ENCODE data around the gene SUGCT. TPM values are rescaled to one million over a fixed set of nuclear protein-coding genes. Genes with fewer than 3 reads are reported as not detected.

Gene SUGCT
- total and polyA plus RNA-seq, 9 of the 15 experiments (the other 6 are each of a cell fraction or from before 2014, with no cell fraction given): 0.58 to 2.5 (median 1.4) TPM

DNA sequence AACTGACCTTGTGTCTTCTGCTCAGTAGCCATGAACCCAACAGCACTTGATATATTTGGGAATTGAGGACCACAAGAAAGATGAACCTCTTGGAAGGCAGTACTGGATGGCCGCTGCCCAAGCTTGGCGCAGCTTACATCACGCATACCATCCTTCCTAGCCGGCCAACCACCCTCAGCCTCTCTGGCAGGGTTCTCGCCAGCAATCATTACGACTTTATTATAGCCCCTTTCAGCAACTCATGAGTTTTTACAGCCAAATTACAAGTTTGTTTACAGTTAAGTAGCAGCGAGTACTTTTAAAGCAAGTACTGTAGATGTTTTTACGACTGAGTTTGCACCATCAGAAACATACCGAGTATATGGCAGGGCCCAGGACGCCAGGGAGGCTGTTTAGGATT is 769.1 kb downstream of the SUGCT start:
- Histone ChIP-seq H3K4me3 (no peak overlapping the region), H3K79me2 (ENCODE audit: control insufficient read depth, insufficient read depth, low read length) (no peaks in the 10 kb centered on the region), H3K9me1 (ENCODE audit: control insufficient read depth, insufficient read depth, low read length) (no peaks in the 10 kb centered on the region), H3K4me2 (ENCODE audit: insufficient read depth, low read length) (no peak overlapping the region), H3K27me3 (ENCODE audit: control insufficient read depth in 2 of 2, insufficient read depth in 2 of 2, low read length in 2 of 2) (no peaks in the 10 kb centered on the region), H3K36me3 (ENCODE audit: control insufficient read depth, insufficient read depth, low read length) (no peaks in the 10 kb centered on the region), H3K27ac (ENCODE audit: extremely low read depth, low read depth, low read length) (no peak overlapping the region), H3K9me3 (replicated peaks; ENCODE audit: control insufficient read depth, insufficient read depth, low read depth, low read length) (no peaks in the 10 kb centered on the region), H4K20me1 (replicated peaks; ENCODE audit: control insufficient read depth, insufficient read depth, low read length) (no peaks in the 10 kb centered on the region), H3K4me1 (replicated peaks in 1 of 2; ENCODE audit: control insufficient read depth in 2 of 2, insufficient read depth in 2 of 2, low read length in 2 of 2) (no peaks in the 10 kb centered on the region), H3K9ac (ENCODE audit: insufficient read depth in 1 of 2, low read depth in 2 of 2, low read length in 2 of 2) (no peak overlapping the region), H2AFZ (ENCODE audit: low read depth, low read length) (no peak overlapping the region)
- intact Hi-C loops (cut with micrococcal nuclease): no loop called here
- BruUV-seq (replicated peaks): no TSS peak
- CTCF ChIA-PET (ENCODE audit: low intra/inter-chr PET ratio): no interaction called here
- in situ Hi-C loops (cut with MboI): no loop called here
- POLR2A ChIA-PET: no interaction called here
- TF ChIP-seq ZNF184 (CRISPR knock-in tag; IDR thresholded peaks at IDR 0.05) (no peak), LEF1 (IDR thresholded peaks at IDR 0.05) (no peak), RHOXF2B (CRISPR knock-in tag; conservative IDR thresholded peaks at IDR 0.05) (no peak), ZNF445 (CRISPR knock-in tag; IDR thresholded peaks at IDR 0.05; ENCODE audit: low read depth) (no peak), KDM1A (IDR thresholded peaks at IDR 0.05) (no peak), MTA3 (IDR thresholded peaks at IDR 0.05; ENCODE audit: borderline replicate concordance) (no peak), XRCC4 (IDR thresholded peaks at IDR 0.05; ENCODE audit: extremely low read depth, insufficient read depth, insufficient read length) (no peak), ZNF23 (CRISPR knock-in tag; IDR thresholded peaks at IDR 0.05) (no peak), NFE2L1 (tag; IDR thresholded peaks at IDR 0.05; ENCODE audit: borderline replicate concordance, low read depth) (no peak), RBM39 (optimal IDR thresholded peaks at IDR 0.05; ENCODE audit: low read depth, low read length) (no peak), L3MBTL2 (IDR thresholded peaks at IDR 0.05) (no peak), TCF3 (CRISPR knock-in tag; IDR thresholded peaks at IDR 0.05) (no peak)
- TF ChIP-seq, protein P1, sequence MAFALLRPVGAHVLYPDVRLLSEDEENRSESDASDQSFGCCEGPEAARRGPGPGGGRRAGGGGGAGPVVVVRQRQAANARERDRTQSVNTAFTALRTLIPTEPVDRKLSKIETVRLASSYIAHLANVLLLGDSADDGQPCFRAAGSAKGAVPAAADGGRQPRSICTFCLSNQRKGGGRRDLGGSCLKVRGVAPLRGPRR (CRISPR knock-in tag; IDR thresholded peaks at IDR 0.05): no peak
- ATAC-seq: no peak
- DNase-seq (ENCODE audit: extremely low read depth in 1 of 4, low spot score in 3 of 4): no peak
- 3% methylated on average over 10 of the region's 10 CpGs for WGBS (ENCODE audit: insufficient coverage, low coverage, missing lambda C conversion rate)
- no peak for FAIRE-seq

Data from K562 (cell line).